ENCODE data around the gene A2M.

GRCh38 chr12:9068086-9068485 lies 47.6 kb downstream of the A2M start:
- no peak for TF ChIP-seq CTCF (IDR thresholded peaks at IDR 0.05)
- TF ChIP-seq NR1H2 (CRISPR knock-in tag; IDR thresholded peaks at IDR 0.05), result no peak
- TF ChIP-seq IRF2 (CRISPR knock-in tag; IDR thresholded peaks at IDR 0.05; ENCODE audit: borderline replicate concordance, low read depth), result no peak
- TF ChIP-seq ETV6 (CRISPR knock-in tag; IDR thresholded peaks at IDR 0.05), result no peak
- no peak for TF ChIP-seq ELF4 (CRISPR knock-in tag; IDR thresholded peaks at IDR 0.05; ENCODE audit: low read depth)
- TF ChIP-seq CBFB (CRISPR knock-in tag; IDR thresholded peaks at IDR 0.05; ENCODE audit: low read depth), result no peak

Data from WTC11 (cell line).